GM21576 (cell line): ENCODE data around the gene MAEL.

Experiments used
- ATAC-seq: cut with Tn5 transposase; IDR thresholded peaks from one replicate; pipeline ENCODE4 v1.9.1; 2021; ENCODE audit warnings: mild to moderate bottlenecking, moderate library complexity; ENCODE audit not compliant: unreplicated experiment

Gene MAEL

DNA sequence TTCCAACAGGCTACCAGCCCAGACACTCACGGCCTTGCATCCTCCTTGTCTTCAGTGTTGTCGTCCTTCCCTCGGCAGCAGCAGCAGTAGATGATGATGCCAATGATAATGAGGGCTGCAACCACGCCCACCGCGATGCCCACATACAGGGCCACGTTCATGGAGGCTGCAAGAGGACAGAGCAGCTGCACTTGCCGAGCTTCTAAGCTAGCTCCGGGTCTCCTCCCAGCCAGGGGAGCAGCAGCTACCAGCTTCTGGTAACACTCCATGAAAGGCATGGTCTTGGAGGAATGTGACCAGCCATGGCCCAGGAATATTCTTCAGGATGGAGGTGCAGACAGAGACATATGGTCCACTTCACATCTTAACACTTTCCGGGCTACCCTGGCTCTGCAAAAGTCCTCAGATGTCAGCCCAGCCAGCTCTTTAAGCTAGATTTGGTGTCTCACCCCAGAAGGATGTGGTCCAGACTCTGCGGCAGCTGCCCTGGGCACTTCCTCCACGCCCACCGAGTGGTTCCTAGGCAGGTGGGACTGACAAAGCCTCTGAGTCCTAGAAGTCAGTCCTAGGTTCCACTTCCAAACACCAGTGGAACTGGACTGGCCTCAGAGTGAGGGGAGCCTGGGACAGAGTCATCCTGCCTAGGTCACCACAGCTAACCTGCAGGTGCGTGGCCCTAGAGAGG is 66.0 kb downstream of the MAEL start:
- no peak for ATAC-seq

DNA sequence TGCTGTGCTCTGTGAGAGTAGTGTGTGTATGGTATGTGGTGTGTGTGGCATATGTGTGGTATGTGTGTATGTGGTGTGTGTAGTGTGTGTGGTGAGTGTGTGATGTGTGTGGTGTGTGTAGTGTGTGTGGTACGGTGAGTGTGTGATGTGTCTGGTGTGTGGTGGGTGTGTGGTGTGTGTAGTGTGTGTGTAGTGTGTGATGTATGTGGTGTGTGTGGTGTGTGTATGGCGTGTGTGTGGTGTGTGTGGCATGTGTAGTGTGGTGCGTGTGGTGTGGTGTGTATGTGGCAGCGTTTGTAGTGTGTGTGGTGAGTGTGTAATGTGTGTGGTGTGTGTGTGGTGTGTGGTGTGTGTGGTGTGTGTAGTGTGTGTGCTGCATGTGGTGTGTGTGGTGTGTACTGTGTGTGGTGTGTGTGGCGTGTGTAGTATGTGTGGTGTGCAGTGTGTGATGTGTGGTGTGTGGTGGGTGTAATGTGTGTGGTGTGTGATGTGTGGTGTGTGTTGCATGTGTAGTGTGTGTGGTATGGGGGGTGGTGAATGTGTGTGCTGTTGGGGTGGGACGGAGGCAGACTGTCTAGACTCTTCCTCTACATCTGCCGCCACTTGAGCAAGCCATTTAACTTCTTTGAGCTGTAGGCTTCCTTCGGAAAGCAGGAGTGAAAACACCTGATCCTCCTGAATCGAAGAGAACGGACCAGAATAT is 67.6 kb downstream of the MAEL start:
- no peak for ATAC-seq

DNA sequence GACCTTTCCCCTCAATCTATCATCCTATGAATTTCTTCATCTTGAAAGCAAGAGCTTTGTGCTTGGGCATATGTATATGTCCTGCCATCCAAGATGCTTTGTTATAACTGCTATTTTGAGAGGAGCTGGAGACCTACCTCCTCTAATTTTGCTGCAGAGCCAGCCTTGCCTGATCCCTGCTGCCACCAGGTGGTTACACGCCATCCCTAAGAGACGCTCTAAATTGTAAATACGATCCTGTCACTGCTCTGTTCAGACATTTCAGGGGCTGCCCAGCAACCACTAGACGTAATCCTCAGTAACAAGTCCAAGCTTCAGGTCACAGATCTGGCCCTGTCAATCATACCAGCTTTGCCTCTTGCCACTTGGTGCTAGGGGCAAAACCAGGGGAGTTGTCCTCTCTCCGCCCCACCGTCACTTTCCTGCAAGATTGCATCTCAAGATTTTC is 68.2 kb downstream of the MAEL start:
- ATAC-seq, result peak; percentile 52

- ATAC-seq, result no peak
Observed at GRCh38 chr1:167059045-167059808, 70.1 kb downstream of the MAEL start.

DNA sequence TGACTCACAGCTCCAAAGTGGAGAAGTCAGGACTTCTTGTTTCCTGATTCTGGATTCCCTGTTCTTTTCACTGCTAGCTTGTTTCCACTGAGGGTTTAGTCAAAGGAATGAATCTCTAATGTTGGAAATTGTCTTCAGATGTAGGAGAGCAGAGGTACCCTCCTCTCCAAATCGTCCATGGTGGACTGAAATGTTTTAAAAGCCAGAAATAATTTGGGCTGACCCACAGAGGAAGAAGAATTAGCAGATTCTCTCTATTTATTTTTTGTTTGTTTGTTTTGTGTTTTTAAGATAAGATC is 70.7 kb downstream of the MAEL start:
- ATAC-seq, result no peak

GRCh38 chr1:167060141-167061072 is 71.3 kb downstream of the MAEL start:
- ATAC-seq, result no peak

DNA sequence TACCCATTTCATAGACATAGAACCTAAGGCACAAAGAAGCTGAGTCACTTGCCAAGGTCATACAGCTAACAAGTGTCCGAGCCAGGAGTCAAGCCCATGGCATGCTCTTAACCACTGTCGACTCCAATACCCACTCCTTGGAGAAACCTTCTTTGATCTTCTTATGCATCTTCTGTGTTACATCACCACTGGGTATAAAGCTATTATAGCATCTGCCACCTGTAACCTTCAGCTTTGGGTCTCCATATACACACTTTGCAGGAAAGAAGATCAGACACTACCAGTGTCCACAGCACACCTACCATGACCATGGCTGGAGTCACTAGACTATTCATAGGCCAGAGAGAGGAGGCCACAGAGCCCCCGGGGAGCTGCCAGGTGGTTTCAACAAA is 72.0 kb downstream of the MAEL start:
- ATAC-seq, result no peak

- no peak for ATAC-seq
Observed at GRCh38 chr1:167064621-167065020, 75.5 kb downstream of the MAEL start.

DNA sequence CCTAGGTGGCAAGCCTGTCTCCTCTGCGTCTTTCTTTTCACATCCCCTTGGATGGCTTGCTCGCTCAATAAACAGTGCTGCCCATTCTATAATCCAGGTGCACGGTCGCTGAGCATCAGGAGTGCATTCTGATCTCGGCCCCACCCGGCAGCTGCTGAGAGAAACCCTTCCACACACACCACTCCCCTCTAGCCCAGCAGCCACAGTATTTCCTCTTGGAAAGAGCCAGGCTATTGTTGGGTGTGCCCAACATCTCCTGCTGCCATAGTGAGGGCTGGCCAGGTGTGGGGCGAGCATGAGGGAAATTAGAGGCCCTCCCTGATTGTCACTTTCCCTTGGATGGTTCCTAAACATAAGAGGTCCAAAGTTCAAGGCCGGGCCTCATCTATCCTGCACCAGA is 76.4 kb downstream of the MAEL start:
- ATAC-seq, result no peak

DNA sequence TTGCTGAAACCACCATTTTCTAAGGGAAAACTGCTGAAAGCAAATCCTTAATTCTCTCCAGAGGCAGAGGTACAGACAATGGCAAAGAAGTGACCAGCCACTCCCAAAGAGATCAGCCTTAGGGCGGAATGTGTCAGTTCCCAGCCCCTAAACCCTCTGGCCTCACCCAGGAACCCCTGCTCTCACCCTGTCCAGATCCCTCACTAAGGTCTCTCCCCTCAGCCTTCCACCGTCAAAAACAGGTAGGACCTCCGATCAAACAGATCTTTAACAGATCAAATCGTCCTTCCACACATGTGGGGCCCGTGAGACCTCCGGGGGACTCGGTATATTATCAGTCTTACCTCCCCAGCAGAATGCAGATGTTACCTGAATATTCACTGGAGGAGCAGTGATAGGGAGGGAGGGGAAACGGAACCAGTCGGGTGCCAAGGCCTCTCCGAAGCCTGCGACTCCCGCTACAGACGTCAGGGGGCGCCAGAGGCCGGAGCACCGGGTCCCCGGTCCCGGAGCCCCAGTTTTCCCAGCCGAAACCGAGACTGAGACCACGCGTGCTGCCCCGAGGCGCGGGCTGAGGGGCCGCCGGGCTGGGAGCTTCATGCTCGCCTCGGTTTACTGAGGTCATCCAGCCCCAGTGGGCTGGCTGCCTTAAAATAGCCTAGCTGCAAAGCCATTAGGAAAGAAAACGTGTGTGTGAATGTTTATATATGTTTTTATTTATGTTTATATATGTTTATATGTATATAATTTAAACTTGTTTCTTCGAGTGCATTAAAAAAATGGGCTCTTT is 77.4 kb downstream of the MAEL start:
- ATAC-seq, result peak; percentile 76

GRCh38 chr1:167067904-167068303 is 78.8 kb downstream of the MAEL start:
- no peak for ATAC-seq

GRCh38 chr1:167068761-167069160 is 79.7 kb downstream of the MAEL start:
- no peak for ATAC-seq

GRCh38 chr1:167071286-167071685 is 82.2 kb downstream of the MAEL start:
- ATAC-seq, result no peak
